Nephron (organoid): ENCODE results near the gene GMEB2.
"Not testable (repeated sequence)": the region's sequence is repeated elsewhere in the genome, so short reads cannot be mapped to it uniquely, and the experiment has no call there.

Source experiments
- H3K27ac Mint-ChIP-seq, 3 experiments: 2 replicates each; pipeline ENCODE4 v1.8.0; 2020; ENCODE audit warnings: mixed read lengths in 3 of 3, mild to moderate bottlenecking in 2 of 3, moderate library complexity in 1 of 3
- H3K27me3 Mint-ChIP-seq: 2 replicates; pipeline ENCODE4 v1.8.0; 2021; ENCODE audit warnings: low read depth, mild to moderate bottlenecking, moderate library complexity, mixed read lengths
- H3K36me3 Mint-ChIP-seq: 2 replicates; pipeline ENCODE4 v1.8.0; 2020; ENCODE audit warnings: low read depth, mixed read lengths
- H3K4me1 Mint-ChIP-seq: 2 replicates; pipeline ENCODE4 v1.8.0; 2020; ENCODE audit warnings: mixed read lengths
- H3K4me3 Mint-ChIP-seq, 3 experiments: 2 replicates each; pipeline ENCODE4 v1.8.0; 2020; ENCODE audit warnings: mild to moderate bottlenecking in 3 of 3, mixed read lengths in 3 of 3, moderate library complexity in 2 of 3
- H3K9me3 Mint-ChIP-seq: 2 replicates; pipeline ENCODE4 v1.8.0; 2020; ENCODE audit warnings: mixed read lengths
- CTCF ChIP-seq, 3 experiments: fragments of 200-600 bp; sonication (generic); IDR thresholded peaks; one replicate each; pipeline ENCODE4 v1.5.0; 2021; ENCODE audit warnings: antibody characterized with exemption in 3 of 3; ENCODE audit not compliant: unreplicated experiment in 3 of 3

GMEB2 gene

GRCh38 chr20:63639093-63639975 lies 12.4 kb upstream of the GMEB2 start:
- Mint-ChIP-seq H3K27ac (no peak overlapping the region), H3K27me3 (peaks cover 11% of the 10 kb centered on the region), H3K4me3 (no peak overlapping the region), H3K4me1 (no peaks in the 10 kb centered on the region), H3K9me3 (no peaks in the 10 kb centered on the region), H3K36me3 (no peaks in the 10 kb centered on the region)
- TF ChIP-seq CTCF (IDR thresholded peaks at IDR 0.05; ENCODE audit: unreplicated experiment in 3 of 3): no peak

GRCh38 chr20:63636752-63637628 lies 10.1 kb upstream of the GMEB2 start:
- TF ChIP-seq CTCF (IDR thresholded peaks at IDR 0.05; ENCODE audit: unreplicated experiment in 3 of 3): no peak
- Mint-ChIP-seq H3K4me1 (no peaks in the 10 kb centered on the region), H3K9me3 (no peaks in the 10 kb centered on the region), H3K27me3 (peaks cover 4% of the 10 kb centered on the region), H3K36me3 (no peaks in the 10 kb centered on the region), H3K27ac (no peak overlapping the region), H3K4me3 (no peak overlapping the region)

- Mint-ChIP-seq H3K36me3 (no peaks in the 10 kb centered on the region), H3K4me1 (no peaks in the 10 kb centered on the region), H3K27ac (no peak overlapping the region), H3K27me3 (peaks cover 4% of the 10 kb centered on the region), H3K9me3 (no peaks in the 10 kb centered on the region), H3K4me3 (no peak overlapping the region)
- TF ChIP-seq CTCF (IDR thresholded peaks at IDR 0.05; ENCODE audit: unreplicated experiment in 3 of 3): no peak
These were observed 8.7 kb upstream of the GMEB2 start for GRCh38 chr20:63635431-63636141.

GRCh38 chr20:63633732-63634131 lies 6.8 kb upstream of the GMEB2 start:
- peaks cover 4% of the 10 kb centered on the region for H3K27me3 Mint-ChIP-seq

GRCh38 chr20:63631426-63631825 lies 4.5 kb upstream of the GMEB2 start:
- not testable (repeated sequence) for H3K4me3 Mint-ChIP-seq, H3K36me3 Mint-ChIP-seq
- peak overlapping the region in 1 of 3 experiments; percentile 35 for H3K27ac Mint-ChIP-seq

More at GRCh38 chr20:63633732-63634131, 6.8 kb upstream of the GMEB2 start:
- Mint-ChIP-seq H3K36me3 (no peaks in the 10 kb centered on the region), H3K4me3 (no peak overlapping the region), H3K9me3 (no peaks in the 10 kb centered on the region), H3K4me1 (peaks cover 7% of the 10 kb centered on the region), H3K27ac (no peak overlapping the region)
- TF ChIP-seq CTCF (IDR thresholded peaks at IDR 0.05; ENCODE audit: unreplicated experiment in 3 of 3): no peak

GRCh38 chr20:63630956-63631355 lies 4.1 kb upstream of the GMEB2 start:
- not testable (repeated sequence) for H3K27me3 Mint-ChIP-seq, H3K9me3 Mint-ChIP-seq

More at GRCh38 chr20:63631426-63631825, 4.5 kb upstream of the GMEB2 start:
- H3K27me3 Mint-ChIP-seq, H3K9me3 Mint-ChIP-seq: not testable (repeated sequence)
- H3K4me1 Mint-ChIP-seq: peaks cover 15% of the 10 kb centered on the region

More at GRCh38 chr20:63630956-63631355, 4.1 kb upstream of the GMEB2 start:
- not testable (repeated sequence) for H3K36me3 Mint-ChIP-seq, H3K4me3 Mint-ChIP-seq
- H3K27ac Mint-ChIP-seq: peak overlapping the region in 1 of 3 experiments; percentile 35
- H3K4me1 Mint-ChIP-seq: peaks cover 15% of the 10 kb centered on the region
